ENCODE results near the gene A2ML1. TPM values are rescaled to one million over a fixed set of nuclear protein-coding genes. Genes with fewer than 3 reads are reported as not detected.
A peak's percentile ranks its signal among the peaks of the same experiment; 100 is the strongest.
"Not testable (repeated sequence)": the region's sequence is repeated elsewhere in the genome, so short reads cannot be mapped to it uniquely, and the experiment has no call there.

The A2ML1 gene
- total RNA-seq, 1 experiment from 2014 or later, result 3.9 TPM

GRCh38 chr12:8855891-8856290 lies 33.5 kb downstream of the A2ML1 start:
- Histone ChIP-seq H3K27me3 (ENCODE audit: control insufficient read depth, insufficient read depth, low read length) (no peaks in the 10 kb centered on the region), H3K36me3 (replicated peaks; ENCODE audit: control insufficient read depth, insufficient read depth, low read length) (peaks cover 2% of the 10 kb centered on the region; the same call in 1 of the 2 replicates), H3K4me3 (ENCODE audit: insufficient read depth, low read depth, low read length) (no peak overlapping the region)
- no peak for DNase-seq

DNA sequence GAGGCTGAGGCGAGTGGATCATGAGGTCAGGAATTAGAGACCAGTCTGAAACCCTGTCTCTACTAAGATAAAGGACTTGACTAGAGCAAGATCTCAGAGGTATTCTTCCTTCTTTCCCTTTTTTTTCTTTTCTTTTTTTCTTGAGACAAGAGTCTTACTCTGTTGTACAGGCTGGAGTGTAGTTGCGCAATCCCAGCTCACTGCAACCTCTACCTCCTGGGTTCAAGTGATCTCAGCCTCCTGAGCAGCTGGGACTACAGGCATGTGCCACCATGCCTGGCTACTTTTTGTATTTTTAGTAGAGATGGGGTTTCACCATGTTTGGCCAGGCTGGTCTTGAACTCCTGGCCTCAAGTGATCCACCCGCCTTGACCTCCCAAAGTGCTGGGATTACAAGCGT lies 37.0 kb downstream of the A2ML1 start:
- H3K4me3 ChIP-seq (ENCODE audit: insufficient read depth, low read depth, low read length); H3K27me3 ChIP-seq (ENCODE audit: control insufficient read depth, insufficient read depth, low read length); DNase-seq; H3K36me3 ChIP-seq (replicated peaks; ENCODE audit: control insufficient read depth, insufficient read depth, low read length): not testable (repeated sequence)

DNA sequence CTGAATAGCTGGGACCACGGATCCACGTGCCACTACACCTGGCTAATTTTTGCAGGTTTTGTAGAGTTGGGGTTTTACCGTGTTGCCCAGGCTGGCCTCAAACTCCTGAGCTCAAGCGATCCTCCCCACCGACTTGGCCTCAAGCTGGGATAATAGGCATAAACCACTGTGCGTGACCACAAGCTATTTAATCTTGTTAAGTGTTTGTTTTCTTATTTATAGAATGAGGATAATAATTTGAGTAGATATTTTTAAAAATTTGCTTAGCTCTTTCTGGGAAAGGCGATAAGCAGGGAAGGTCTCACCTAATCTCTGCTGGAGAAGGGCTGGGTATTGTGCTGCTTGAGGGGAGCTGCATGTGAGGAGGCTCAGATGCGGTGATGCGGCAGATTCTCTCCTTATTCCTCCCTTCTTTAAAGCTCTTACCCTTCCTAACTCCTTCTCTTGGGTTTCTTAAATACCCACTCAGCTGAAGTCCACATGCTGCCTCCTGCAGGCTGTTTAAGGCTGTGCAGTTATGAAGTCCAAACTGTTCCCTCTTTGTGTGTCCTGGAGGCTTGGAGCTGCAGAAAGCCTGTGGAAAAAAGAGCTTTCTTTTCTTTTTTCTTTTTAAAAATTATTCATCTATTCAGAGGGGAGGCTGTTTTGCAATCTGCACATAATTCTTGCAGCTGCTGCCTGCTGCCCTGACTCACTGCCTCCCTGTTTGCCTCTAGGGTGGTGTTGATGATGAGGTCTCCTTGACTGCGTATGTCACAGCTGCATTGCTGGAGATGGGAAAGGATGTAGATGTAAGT lies 37.9 kb downstream of the A2ML1 start:
- DNase-seq, result peak; percentile 77
- Histone ChIP-seq H3K27me3 (ENCODE audit: control insufficient read depth, insufficient read depth, low read length) (no peaks in the 10 kb centered on the region), H3K4me3 (ENCODE audit: insufficient read depth, low read depth, low read length) (no peak overlapping the region), H3K36me3 (replicated peaks; ENCODE audit: control insufficient read depth, insufficient read depth, low read length) (peaks cover 2% of the 10 kb centered on the region; the same call in 1 of the 2 replicates)

DNA sequence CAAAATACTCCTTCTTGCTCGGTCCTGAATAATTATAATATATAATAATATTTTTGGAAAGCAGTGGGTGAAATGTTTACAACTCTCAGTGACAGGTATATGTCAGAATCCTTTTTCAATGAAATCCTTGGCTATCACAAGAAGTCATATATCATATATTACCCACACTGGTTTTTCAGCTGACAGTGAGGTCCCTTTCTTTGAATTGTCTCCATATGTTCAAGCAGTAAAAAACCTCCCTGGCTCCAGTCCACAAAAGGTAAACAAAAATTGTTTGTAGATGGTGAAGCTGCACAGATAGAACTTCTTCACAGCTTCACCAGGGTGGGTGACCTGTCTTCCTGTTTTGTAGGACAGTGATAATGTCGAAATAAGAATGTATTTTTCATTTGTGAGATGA lies 44.0 kb downstream of the A2ML1 start:
- Histone ChIP-seq H3K4me3 (ENCODE audit: insufficient read depth, low read depth, low read length) (no peak overlapping the region), H3K36me3 (replicated peaks; ENCODE audit: control insufficient read depth, insufficient read depth, low read length) (no peaks in the 10 kb centered on the region), H3K27me3 (ENCODE audit: control insufficient read depth, insufficient read depth, low read length) (no peaks in the 10 kb centered on the region)
- no peak for DNase-seq

DNA sequence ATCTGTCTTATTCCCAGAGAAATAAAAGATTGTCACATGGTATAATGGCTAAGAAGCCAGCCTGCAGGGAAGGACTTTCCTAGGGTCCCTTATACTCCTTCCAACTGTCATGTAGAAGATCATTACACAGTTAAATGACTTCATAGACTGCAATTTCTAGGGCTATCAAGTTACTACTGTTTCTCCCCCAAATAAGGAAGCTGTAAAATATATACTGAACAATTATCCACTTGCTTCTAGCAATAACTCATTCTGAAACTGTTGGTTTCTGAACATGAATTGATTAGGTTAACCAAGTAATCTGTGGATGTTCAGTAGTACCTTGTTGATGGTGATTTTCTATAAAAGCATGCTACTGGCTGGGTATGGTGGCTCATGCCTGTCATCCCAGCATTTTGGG lies 44.6 kb downstream of the A2ML1 start:
- H3K4me3 ChIP-seq (ENCODE audit: insufficient read depth, low read depth, low read length), result no peak overlapping the region
- DNase-seq, result no peak
- no peaks in the 10 kb centered on the region for H3K27me3 ChIP-seq (ENCODE audit: control insufficient read depth, insufficient read depth, low read length)
- H3K36me3 ChIP-seq (replicated peaks; ENCODE audit: control insufficient read depth, insufficient read depth, low read length), result no peaks in the 10 kb centered on the region

DNA sequence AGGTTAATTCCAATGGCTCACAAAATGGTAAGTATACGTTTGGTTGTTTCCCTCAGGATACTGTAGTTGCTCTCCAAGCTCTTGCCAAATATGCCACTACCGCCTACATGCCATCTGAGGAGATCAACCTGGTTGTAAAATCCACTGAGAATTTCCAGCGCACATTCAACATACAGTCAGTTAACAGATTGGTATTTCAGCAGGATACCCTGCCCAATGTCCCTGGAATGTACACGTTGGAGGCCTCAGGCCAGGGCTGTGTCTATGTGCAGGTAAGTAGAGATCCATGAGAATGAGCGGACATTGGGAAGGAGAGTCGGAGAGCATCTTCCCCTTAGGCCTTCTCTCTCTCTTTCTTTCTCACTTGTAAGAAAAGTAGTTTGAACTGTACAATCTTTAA lies 45.4 kb downstream of the A2ML1 start:
- no peak for DNase-seq
- no peaks in the 10 kb centered on the region for H3K27me3 ChIP-seq (ENCODE audit: control insufficient read depth, insufficient read depth, low read length)
- H3K36me3 ChIP-seq (replicated peaks; ENCODE audit: control insufficient read depth, insufficient read depth, low read length), result no peaks in the 10 kb centered on the region
- H3K4me3 ChIP-seq (ENCODE audit: insufficient read depth, low read depth, low read length), result no peak overlapping the region

DNA sequence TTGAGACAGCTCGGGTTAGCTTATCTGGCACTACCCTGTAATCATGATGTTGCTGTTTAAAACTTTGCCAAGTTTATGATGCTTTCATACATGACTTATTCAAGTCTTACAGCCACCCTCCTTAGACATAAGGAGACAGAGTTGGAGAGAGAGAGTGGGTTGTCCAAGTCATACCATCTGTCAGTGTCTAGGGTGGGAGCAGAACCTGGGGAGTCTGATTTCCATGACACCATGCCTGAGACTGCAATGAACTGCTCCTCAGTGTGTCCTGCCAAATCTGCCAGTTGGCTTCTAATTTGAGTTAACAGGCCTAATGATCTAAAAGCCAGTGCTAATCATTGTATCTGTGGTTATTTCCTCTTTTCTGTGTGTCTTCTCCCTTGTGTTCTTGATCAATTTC lies 48.2 kb downstream of the A2ML1 start:
- no peak overlapping the region for H3K4me3 ChIP-seq (ENCODE audit: insufficient read depth, low read depth, low read length)
- H3K36me3 ChIP-seq (replicated peaks; ENCODE audit: control insufficient read depth, insufficient read depth, low read length), result no peaks in the 10 kb centered on the region
- no peaks in the 10 kb centered on the region for H3K27me3 ChIP-seq (ENCODE audit: control insufficient read depth, insufficient read depth, low read length)
- DNase-seq, result no peak

- no peak overlapping the region for H3K4me3 ChIP-seq (ENCODE audit: insufficient read depth, low read depth, low read length)
- no peaks in the 10 kb centered on the region for H3K36me3 ChIP-seq (replicated peaks; ENCODE audit: control insufficient read depth, insufficient read depth, low read length)
- no peak for DNase-seq
- no peaks in the 10 kb centered on the region for H3K27me3 ChIP-seq (ENCODE audit: control insufficient read depth, insufficient read depth, low read length)
Measured at GRCh38 chr12:8871068-8871467, 48.6 kb downstream of the A2ML1 start.

DNA sequence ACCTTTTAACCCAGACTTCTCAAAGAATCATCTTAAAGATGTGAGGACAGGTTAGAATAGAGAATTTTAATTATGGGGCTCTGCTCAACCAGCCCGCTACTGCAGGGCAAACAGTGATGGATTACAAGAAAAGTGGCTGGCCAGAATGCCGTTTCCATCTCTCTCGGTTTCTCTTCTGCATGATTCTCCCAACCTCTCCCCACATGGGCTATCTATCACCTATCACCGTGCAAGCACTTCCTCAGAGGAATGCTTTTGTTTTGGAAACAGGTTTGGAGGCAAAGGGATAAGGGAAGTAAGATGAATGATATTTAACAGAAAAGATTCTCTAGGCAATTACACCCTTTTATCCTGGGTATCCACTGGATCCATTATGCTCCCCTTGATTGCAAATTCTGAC lies 54.5 kb downstream of the A2ML1 start:
- H3K4me3 ChIP-seq (ENCODE audit: insufficient read depth, low read depth, low read length), result no peak overlapping the region
- peak; percentile 24 for DNase-seq
- H3K36me3 ChIP-seq (replicated peaks; ENCODE audit: control insufficient read depth, insufficient read depth, low read length), result no peaks in the 10 kb centered on the region
- no peaks in the 10 kb centered on the region for H3K27me3 ChIP-seq (ENCODE audit: control insufficient read depth, insufficient read depth, low read length)

- no peak for DNase-seq
- Histone ChIP-seq H3K36me3 (replicated peaks; ENCODE audit: control insufficient read depth, insufficient read depth, low read length) (no peaks in the 10 kb centered on the region), H3K4me3 (ENCODE audit: insufficient read depth, low read depth, low read length) (no peak overlapping the region), H3K27me3 (ENCODE audit: control insufficient read depth, insufficient read depth, low read length) (no peaks in the 10 kb centered on the region)
Measured at GRCh38 chr12:8886502-8887284, 64.3 kb downstream of the A2ML1 start.

DNA sequence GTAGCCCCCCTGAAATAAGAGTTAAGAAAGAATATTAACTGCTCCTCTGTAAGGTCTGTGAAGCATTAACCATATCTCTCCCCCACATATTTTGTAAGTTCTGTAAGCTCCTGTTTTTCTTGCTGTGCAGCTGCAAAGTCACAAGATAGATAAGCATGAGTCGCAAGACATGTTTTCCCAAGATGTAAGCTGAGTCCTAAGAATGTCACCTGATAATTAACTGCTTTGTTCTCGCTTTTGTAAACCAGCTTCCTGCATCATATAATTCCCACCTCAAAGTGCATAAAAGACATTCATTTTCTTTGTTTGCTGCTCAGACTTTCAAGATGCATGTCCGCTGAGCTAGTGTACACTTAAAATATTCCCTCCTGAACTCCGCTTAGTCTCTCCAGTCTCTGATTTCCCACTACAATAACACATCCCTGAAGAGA lies 64.9 kb downstream of the A2ML1 start:
- no peak overlapping the region for H3K4me3 ChIP-seq (ENCODE audit: insufficient read depth, low read depth, low read length)
- DNase-seq, result no peak
- H3K27me3 ChIP-seq (ENCODE audit: control insufficient read depth, insufficient read depth, low read length), result no peaks in the 10 kb centered on the region
- H3K36me3 ChIP-seq (replicated peaks; ENCODE audit: control insufficient read depth, insufficient read depth, low read length), result no peaks in the 10 kb centered on the region

- H3K4me3 ChIP-seq (ENCODE audit: insufficient read depth, low read depth, low read length), result peak overlapping the region; percentile 18
- H3K36me3 ChIP-seq (replicated peaks; ENCODE audit: control insufficient read depth, insufficient read depth, low read length), result no peaks in the 10 kb centered on the region
- peak; percentile 81 for DNase-seq
- no peaks in the 10 kb centered on the region for H3K27me3 ChIP-seq (ENCODE audit: control insufficient read depth, insufficient read depth, low read length)
Measured at GRCh38 chr12:8890313-8891085, 68.1 kb downstream of the A2ML1 start.

DNA sequence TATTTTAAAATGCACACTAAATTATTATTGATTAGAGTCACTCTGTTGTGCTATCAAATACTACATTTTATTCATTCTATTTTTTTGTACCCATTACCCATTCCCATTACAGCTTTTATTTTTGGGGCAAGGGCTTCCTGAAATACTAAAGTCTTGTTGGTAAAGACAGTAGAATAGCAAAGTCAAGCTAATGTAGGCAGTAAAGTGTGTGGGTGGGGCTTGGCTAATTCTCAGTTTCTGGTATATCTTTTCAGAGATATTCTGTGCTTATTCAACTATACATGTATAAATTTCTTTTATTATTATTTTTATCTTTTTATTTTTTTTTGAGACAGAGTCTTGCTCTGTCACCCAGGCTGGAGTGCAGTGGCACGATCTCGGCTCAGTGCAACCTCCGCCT lies 69.6 kb downstream of the A2ML1 start:
- Histone ChIP-seq H3K36me3 (replicated peaks; ENCODE audit: control insufficient read depth, insufficient read depth, low read length) (no peaks in the 10 kb centered on the region), H3K4me3 (ENCODE audit: insufficient read depth, low read depth, low read length) (no peak overlapping the region), H3K27me3 (ENCODE audit: control insufficient read depth, insufficient read depth, low read length) (no peaks in the 10 kb centered on the region)
- DNase-seq, result no peak

GRCh38 chr12:8894378-8894777 lies 72.0 kb downstream of the A2ML1 start:
- DNase-seq, result no peak
- H3K36me3 ChIP-seq (replicated peaks; ENCODE audit: control insufficient read depth, insufficient read depth, low read length), result no peaks in the 10 kb centered on the region
- no peak overlapping the region for H3K4me3 ChIP-seq (ENCODE audit: insufficient read depth, low read depth, low read length)
- H3K27me3 ChIP-seq (ENCODE audit: control insufficient read depth, insufficient read depth, low read length), result no peaks in the 10 kb centered on the region

Data from H7 (cell line).